ENCODE data around the gene PCCA.
"Not testable (repeated sequence)": the region's sequence is repeated elsewhere in the genome, so short reads cannot be mapped to it uniquely, and the experiment has no call there.

The PCCA gene

DNA sequence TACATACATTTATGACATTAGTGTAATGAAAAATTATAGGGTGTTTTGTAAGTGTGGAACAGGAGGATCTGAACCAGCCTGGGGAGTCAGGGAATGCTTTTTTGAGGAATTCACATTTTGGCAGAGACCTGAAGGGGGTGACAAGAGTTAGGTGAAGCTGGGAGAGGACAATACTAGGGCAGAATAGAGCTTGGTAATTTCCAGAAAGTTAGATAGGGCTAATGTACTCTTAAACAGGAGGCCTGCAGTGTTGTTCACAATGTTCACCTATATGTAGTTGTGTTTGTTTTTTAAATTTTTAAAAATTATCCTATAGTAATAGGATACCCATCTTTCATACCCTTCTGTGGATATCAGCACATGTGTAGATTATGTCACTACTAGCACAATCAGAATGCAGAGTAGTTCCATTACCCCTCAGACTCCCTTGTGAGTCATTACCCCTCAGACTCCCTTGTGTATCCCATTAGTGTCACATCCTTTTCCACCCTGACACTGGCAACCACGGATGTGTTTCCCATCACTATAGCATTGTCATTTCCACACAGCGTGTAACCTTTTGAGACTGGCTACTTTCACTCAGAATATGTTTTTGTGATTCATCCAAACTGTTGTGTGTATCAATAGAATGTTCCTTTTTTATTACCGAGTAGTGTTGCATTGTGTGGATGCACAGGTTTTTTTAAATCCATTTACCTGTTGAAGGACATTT, 43.1 kb downstream of the PCCA start:
- no peak overlapping the region for H3K27ac ChIP-seq (ENCODE audit: low read length)
- no peaks in the 10 kb centered on the region for H3K9me3 ChIP-seq (ENCODE audit: control insufficient read depth, insufficient read depth, low read length)
- H3K4me3 ChIP-seq (ENCODE audit: low read length) = no peak overlapping the region
- no peaks in the 10 kb centered on the region for H3K36me3 ChIP-seq (ENCODE audit: control insufficient read depth, insufficient read depth, low read length)
- peaks cover 5% of the 10 kb centered on the region for H3K4me1 ChIP-seq (ENCODE audit: control insufficient read depth, insufficient read depth, low read length)
- DNase-seq (ENCODE audit: low read depth, low spot score) = no peak
- WGBS (ENCODE audit: insufficient coverage, insufficient read length) = no CpG with 5 or more reads among the region's 3 CpGs
- H3K27me3 ChIP-seq (ENCODE audit: control insufficient read depth, insufficient read depth, low read length) = no peaks in the 10 kb centered on the region

DNA sequence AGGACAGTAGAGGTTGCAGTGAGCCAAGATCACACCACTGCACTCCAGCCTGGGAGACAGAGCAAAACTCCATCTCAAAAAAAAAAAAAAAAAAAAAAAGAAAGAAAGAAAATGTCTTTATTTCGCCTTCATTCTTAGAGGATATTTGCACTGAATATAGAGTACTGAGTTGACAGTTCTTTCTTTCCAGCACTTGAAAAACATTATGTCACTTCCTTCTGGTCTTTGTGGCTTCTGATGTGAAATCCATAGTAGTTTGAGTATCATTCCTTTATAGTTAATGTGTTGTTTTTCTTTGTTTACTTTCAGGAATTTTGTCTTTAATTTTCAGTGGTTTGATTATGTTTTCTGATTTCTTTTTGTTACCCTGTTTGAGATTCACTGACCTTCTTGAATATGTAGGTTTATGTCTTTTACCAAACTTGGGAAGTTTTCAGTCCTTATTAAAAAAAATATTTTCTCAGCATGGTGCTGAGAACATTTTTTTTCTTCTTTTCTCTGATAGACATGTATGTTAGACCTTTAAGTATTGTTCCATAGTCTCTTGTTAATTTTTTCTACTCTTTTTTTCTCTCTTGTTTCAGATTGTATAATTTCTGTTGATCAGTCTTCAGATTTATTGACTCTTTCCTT, 50.1 kb downstream of the PCCA start:
- H3K36me3 ChIP-seq (ENCODE audit: control insufficient read depth, insufficient read depth, low read length) = no peaks in the 10 kb centered on the region
- no peaks in the 10 kb centered on the region for H3K27me3 ChIP-seq (ENCODE audit: control insufficient read depth, insufficient read depth, low read length)
- H3K4me3 ChIP-seq (ENCODE audit: low read length) = no peak overlapping the region
- H3K27ac ChIP-seq (ENCODE audit: low read length) = no peak overlapping the region
- DNase-seq (ENCODE audit: low read depth, low spot score) = no peak
- no peaks in the 10 kb centered on the region for H3K9me3 ChIP-seq (ENCODE audit: control insufficient read depth, insufficient read depth, low read length)
- H3K4me1 ChIP-seq (ENCODE audit: control insufficient read depth, insufficient read depth, low read length) = no peaks in the 10 kb centered on the region
- WGBS (ENCODE audit: insufficient coverage, insufficient read length) = no CpG with 5 or more reads among the region's 1 CpG

GRCh38 chr13:100139817-100140216, 50.9 kb downstream of the PCCA start:
- no peaks in the 10 kb centered on the region for H3K9me3 ChIP-seq (ENCODE audit: control insufficient read depth, insufficient read depth, low read length)
- H3K4me1 ChIP-seq (ENCODE audit: control insufficient read depth, insufficient read depth, low read length) = no peaks in the 10 kb centered on the region
- H3K36me3 ChIP-seq (ENCODE audit: control insufficient read depth, insufficient read depth, low read length) = no peaks in the 10 kb centered on the region
- WGBS (ENCODE audit: insufficient coverage, insufficient read length) = no CpG with 5 or more reads among the region's 1 CpG
- no peak overlapping the region for H3K4me3 ChIP-seq (ENCODE audit: low read length)
- H3K27ac ChIP-seq (ENCODE audit: low read length) = no peak overlapping the region
- no peak for DNase-seq (ENCODE audit: low read depth, low spot score)
- no peaks in the 10 kb centered on the region for H3K27me3 ChIP-seq (ENCODE audit: control insufficient read depth, insufficient read depth, low read length)

GRCh38 chr13:100140441-100140840, 51.5 kb downstream of the PCCA start:
- Histone ChIP-seq H3K36me3 (ENCODE audit: control insufficient read depth, insufficient read depth, low read length) (no peaks in the 10 kb centered on the region), H3K9me3 (ENCODE audit: control insufficient read depth, insufficient read depth, low read length) (no peaks in the 10 kb centered on the region), H3K27ac (ENCODE audit: low read length) (no peak overlapping the region), H3K4me3 (ENCODE audit: low read length) (no peak overlapping the region), H3K4me1 (ENCODE audit: control insufficient read depth, insufficient read depth, low read length) (0 out of 2 replicates have a peak, but pooled peaks cover 2% of the 10 kb centered on the region), H3K27me3 (ENCODE audit: control insufficient read depth, insufficient read depth, low read length) (no peaks in the 10 kb centered on the region)
- no CpG with 5 or more reads among the region's 2 CpGs for WGBS (ENCODE audit: insufficient coverage, insufficient read length)
- DNase-seq (ENCODE audit: low read depth, low spot score) = no peak

GRCh38 chr13:100141461-100141961, 52.6 kb downstream of the PCCA start:
- not testable (repeated sequence) for H3K36me3 ChIP-seq (ENCODE audit: control insufficient read depth, insufficient read depth, low read length); H3K27me3 ChIP-seq (ENCODE audit: control insufficient read depth, insufficient read depth, low read length); H3K9me3 ChIP-seq (ENCODE audit: control insufficient read depth, insufficient read depth, low read length); DNase-seq (ENCODE audit: low read depth, low spot score); H3K4me1 ChIP-seq (ENCODE audit: control insufficient read depth, insufficient read depth, low read length); H3K4me3 ChIP-seq (ENCODE audit: low read length); H3K27ac ChIP-seq (ENCODE audit: low read length)
- WGBS (ENCODE audit: insufficient coverage, insufficient read length) = no CpG with 5 or more reads among the region's 5 CpGs

GRCh38 chr13:100146534-100146933, 57.6 kb downstream of the PCCA start:
- no CpG with 5 or more reads among the region's 3 CpGs for WGBS (ENCODE audit: insufficient coverage, insufficient read length)
- no peaks in the 10 kb centered on the region for H3K36me3 ChIP-seq (ENCODE audit: control insufficient read depth, insufficient read depth, low read length)
- no peak for DNase-seq (ENCODE audit: low read depth, low spot score)
- H3K4me3 ChIP-seq (ENCODE audit: low read length) = no peak overlapping the region
- no peak overlapping the region for H3K27ac ChIP-seq (ENCODE audit: low read length)
- H3K9me3 ChIP-seq (ENCODE audit: control insufficient read depth, insufficient read depth, low read length) = no peaks in the 10 kb centered on the region
- H3K4me1 ChIP-seq (ENCODE audit: control insufficient read depth, insufficient read depth, low read length) = peaks cover 3% of the 10 kb centered on the region; the same call in 1 of the 2 replicates
- H3K27me3 ChIP-seq (ENCODE audit: control insufficient read depth, insufficient read depth, low read length) = no peaks in the 10 kb centered on the region

GRCh38 chr13:100147825-100148224, 58.9 kb downstream of the PCCA start:
- peaks cover 3% of the 10 kb centered on the region; the same call in 1 of the 2 replicates for H3K4me1 ChIP-seq (ENCODE audit: control insufficient read depth, insufficient read depth, low read length)

GRCh38 chr13:100148422-100148821, 59.5 kb downstream of the PCCA start:
- H3K4me3 ChIP-seq (ENCODE audit: low read length) = no peak overlapping the region
- no CpG with 5 or more reads among the region's 4 CpGs for WGBS (ENCODE audit: insufficient coverage, insufficient read length)
- H3K9me3 ChIP-seq (ENCODE audit: control insufficient read depth, insufficient read depth, low read length) = no peaks in the 10 kb centered on the region
- H3K27ac ChIP-seq (ENCODE audit: low read length) = no peak overlapping the region
- DNase-seq (ENCODE audit: low read depth, low spot score) = peak; percentile 25
- H3K36me3 ChIP-seq (ENCODE audit: control insufficient read depth, insufficient read depth, low read length) = no peaks in the 10 kb centered on the region
- peaks cover 3% of the 10 kb centered on the region; the same call in 1 of the 2 replicates for H3K4me1 ChIP-seq (ENCODE audit: control insufficient read depth, insufficient read depth, low read length)
- no peaks in the 10 kb centered on the region for H3K27me3 ChIP-seq (ENCODE audit: control insufficient read depth, insufficient read depth, low read length)

More at GRCh38 chr13:100147825-100148224, 58.9 kb downstream of the PCCA start:
- Histone ChIP-seq H3K27me3 (ENCODE audit: control insufficient read depth, insufficient read depth, low read length) (no peaks in the 10 kb centered on the region), H3K27ac (ENCODE audit: low read length) (no peak overlapping the region), H3K36me3 (ENCODE audit: control insufficient read depth, insufficient read depth, low read length) (no peaks in the 10 kb centered on the region), H3K9me3 (ENCODE audit: control insufficient read depth, insufficient read depth, low read length) (no peaks in the 10 kb centered on the region), H3K4me3 (ENCODE audit: low read length) (no peak overlapping the region)
- DNase-seq (ENCODE audit: low read depth, low spot score) = no peak
- no CpG with 5 or more reads among the region's 4 CpGs for WGBS (ENCODE audit: insufficient coverage, insufficient read length)

- Histone ChIP-seq H3K27ac (ENCODE audit: low read length) (no peak overlapping the region), H3K4me3 (ENCODE audit: low read length) (no peak overlapping the region), H3K36me3 (ENCODE audit: control insufficient read depth, insufficient read depth, low read length) (no peaks in the 10 kb centered on the region), H3K9me3 (ENCODE audit: control insufficient read depth, insufficient read depth, low read length) (no peaks in the 10 kb centered on the region), H3K4me1 (ENCODE audit: control insufficient read depth, insufficient read depth, low read length) (peaks cover 4% of the 10 kb centered on the region; the same call in 1 of the 2 replicates), H3K27me3 (ENCODE audit: control insufficient read depth, insufficient read depth, low read length) (no peaks in the 10 kb centered on the region)
- DNase-seq (ENCODE audit: low read depth, low spot score) = no peak
- WGBS (ENCODE audit: insufficient coverage, insufficient read length) = no CpG with 5 or more reads among the region's 4 CpGs
These were observed 60.5 kb downstream of the PCCA start for GRCh38 chr13:100149389-100149788.

- H3K4me3 ChIP-seq (ENCODE audit: low read length); H3K4me1 ChIP-seq (ENCODE audit: control insufficient read depth, insufficient read depth, low read length); H3K27me3 ChIP-seq (ENCODE audit: control insufficient read depth, insufficient read depth, low read length); H3K9me3 ChIP-seq (ENCODE audit: control insufficient read depth, insufficient read depth, low read length); H3K36me3 ChIP-seq (ENCODE audit: control insufficient read depth, insufficient read depth, low read length); H3K27ac ChIP-seq (ENCODE audit: low read length); DNase-seq (ENCODE audit: low read depth, low spot score): not testable (repeated sequence)
- no CpG with 5 or more reads among the region's 16 CpGs for WGBS (ENCODE audit: insufficient coverage, insufficient read length)
These were observed 61.8 kb downstream of the PCCA start for GRCh38 chr13:100150711-100151110.
